Ovary (tissue), 3 donors: ENCODE data around the gene NIF3L1.

ENCODE experiments used
- EP300 ChIP-seq: sonication (generic); formaldehyde crosslinking; IDR thresholded peaks from one replicate; pipeline ENCODE4 v1.6.1; 2017; ENCODE audit warnings: antibody characterized with exemption
- TF ChIP-seq, protein P1 (sequence below), 3 donors: fragments of 450-650 bp in 2 of 3; fragments of 200-600 bp in 1 of 3; IDR thresholded peaks; one replicate each; pipeline versions ENCODE4 v1.5.1 to v1.8.0; 2016 to 2022; ENCODE audit warnings: antibody characterized with exemption in 3 of 3, mild to moderate bottlenecking in 1 of 3
- donor health status: DM: no; HTN: no; CAD: no.

DNA sequence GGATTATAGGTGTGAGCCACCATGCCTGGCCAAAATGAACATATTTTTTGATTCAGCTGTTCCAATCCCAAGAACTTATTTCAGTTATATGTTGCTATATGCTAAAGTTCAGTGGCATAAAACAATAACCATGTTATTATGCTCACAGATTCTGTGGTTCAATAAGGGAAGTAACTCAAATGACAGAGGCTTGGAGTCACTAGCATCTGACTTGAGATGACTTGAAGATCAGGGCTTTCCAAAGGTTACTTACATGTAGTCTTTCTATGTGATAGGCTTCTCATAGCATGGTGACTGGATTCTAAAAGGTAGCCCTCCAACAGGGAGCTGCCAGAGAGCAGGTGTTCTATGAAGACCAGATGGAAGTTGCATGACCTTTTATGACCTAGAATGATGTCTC is 41.9 kb upstream of the NIF3L1 start:
- TF ChIP-seq, protein P1, sequence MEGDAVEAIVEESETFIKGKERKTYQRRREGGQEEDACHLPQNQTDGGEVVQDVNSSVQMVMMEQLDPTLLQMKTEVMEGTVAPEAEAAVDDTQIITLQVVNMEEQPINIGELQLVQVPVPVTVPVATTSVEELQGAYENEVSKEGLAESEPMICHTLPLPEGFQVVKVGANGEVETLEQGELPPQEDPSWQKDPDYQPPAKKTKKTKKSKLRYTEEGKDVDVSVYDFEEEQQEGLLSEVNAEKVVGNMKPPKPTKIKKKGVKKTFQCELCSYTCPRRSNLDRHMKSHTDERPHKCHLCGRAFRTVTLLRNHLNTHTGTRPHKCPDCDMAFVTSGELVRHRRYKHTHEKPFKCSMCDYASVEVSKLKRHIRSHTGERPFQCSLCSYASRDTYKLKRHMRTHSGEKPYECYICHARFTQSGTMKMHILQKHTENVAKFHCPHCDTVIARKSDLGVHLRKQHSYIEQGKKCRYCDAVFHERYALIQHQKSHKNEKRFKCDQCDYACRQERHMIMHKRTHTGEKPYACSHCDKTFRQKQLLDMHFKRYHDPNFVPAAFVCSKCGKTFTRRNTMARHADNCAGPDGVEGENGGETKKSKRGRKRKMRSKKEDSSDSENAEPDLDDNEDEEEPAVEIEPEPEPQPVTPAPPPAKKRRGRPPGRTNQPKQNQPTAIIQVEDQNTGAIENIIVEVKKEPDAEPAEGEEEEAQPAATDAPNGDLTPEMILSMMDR (IDR thresholded peaks at IDR 0.05) = no peak
- TF ChIP-seq EP300 = no peak
